Midbrain (tissue), 1 donor: ENCODE measurements around the gene UCK2.

Experiments
- DNase-seq: peaks from one replicate; lab custom pipeline; 2025; lab: John Stamatoyannopoulos, UW

Gene UCK2

DNA sequence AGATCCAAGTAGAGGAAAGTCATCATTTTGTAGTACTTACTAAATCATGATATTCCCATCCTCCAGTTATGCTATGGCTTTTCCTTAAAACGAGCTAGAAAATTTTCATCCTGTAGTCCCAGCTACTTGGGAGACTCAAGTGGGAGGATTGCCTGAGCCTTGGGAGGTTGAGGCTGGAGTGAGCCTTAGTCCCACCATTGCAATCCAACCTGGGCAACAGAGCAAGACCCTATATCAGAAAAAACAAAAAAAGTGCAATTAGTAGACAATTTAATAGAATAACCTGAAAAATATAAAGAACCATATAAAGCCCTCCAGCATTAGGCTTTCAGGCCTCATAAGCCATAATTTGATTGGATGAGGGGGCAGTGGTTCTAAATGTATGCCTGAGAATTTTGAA, 6.8 kb downstream of the UCK2 start:
- no peak for DNase-seq

DNA sequence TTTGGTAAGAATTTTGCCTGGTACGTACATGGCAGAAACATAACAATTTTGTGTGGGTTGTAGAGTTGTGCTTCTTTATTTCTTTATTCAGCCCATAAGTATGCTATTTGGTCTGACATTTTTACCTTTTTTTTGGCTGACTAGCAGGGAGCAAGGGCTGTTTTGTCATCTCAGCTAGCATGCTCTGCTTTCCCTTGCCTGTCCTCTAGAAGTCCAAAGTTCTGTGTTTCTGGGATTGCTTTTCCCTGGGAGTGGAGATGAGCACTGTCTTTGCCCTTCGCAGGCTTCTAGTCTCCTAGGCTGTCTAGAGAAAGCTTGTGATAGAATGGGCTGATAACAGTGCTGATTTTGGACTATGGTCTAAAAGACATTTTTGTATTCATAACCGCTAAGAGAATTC, 7.5 kb downstream of the UCK2 start:
- DNase-seq, result no peak

DNA sequence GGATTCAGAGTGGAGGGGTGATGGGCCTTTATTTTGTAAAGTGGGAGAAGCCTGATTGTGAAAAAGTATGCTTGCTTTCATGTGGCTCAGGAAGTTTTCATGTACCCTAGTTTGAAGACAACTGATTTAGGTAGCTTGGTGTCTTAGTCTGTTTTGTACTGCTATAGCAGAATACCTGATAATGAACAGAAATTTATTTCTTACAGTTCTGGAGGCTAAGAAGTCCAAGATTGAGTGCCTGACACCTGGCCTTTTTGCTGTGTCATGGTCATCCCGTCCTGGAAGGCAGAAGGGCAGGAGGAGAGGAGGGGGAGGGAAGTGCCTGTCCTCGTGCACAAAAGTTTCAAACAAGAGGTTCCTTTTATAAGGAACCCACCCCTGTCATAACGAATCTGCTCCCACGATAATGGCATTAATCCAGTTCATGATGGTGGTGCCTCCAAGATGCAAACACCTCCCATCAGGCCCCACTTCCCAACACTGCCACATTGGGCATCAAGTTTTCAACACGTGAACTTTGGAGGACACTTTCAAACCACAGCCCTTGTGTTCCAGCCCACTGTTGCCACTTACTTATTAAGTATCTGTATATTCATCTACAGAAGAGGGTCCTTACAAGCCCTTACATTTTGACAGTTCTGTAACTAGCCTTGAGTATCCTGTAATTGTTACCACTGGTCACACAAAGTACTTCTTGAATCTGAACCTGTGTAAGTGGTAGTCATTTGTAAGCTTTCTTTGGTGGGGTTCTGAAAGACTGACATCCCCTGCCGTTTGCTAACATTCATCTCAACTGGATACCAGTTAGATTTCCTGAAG, 9.5 kb downstream of the UCK2 start:
- DNase-seq, result no peak

DNA sequence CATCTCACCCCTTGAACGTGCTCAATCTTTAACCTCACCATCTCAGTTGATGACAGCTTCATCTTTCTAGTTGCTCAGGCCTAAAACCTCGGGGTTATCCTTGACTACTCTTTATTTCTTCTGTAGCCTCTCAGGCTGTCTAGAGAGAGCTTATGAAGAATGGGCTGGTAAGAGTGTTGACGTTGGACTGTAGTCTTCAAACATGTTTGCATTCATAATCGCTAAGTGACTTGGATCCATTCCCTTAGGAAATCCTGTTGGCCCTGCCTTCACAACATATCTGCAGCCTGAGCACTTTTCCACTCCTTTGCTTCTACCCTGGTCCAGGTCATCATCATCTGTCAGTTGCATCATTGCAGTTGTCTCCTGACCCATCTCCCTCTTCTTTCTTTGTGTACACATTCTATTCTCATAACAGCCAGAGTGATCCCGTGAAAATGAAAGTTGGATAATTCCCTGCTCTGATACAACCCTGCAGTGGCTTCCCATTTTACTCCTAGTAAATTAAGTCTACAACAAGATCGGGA, 10.5 kb downstream of the UCK2 start:
- DNase-seq, result no peak

DNA sequence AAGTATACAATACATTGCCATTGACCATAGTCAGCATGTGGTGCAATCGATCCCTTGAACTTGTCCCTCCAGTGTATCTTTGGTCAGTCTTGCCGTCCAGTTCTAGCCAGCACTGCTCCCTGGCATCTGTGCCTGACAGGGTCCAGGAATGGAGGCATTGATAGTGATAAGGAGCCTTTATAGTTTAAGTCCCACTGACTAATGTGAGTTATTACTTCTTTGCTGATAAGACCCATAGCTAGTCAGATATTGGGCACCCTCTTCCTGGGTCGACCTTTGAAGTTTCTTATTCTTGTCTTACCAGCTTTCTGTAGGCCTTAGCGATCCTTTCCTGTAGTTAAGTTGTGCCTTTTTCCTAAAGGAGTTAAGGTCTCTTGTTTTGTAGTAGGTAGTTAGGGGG, 13.0 kb downstream of the UCK2 start:
- no peak for DNase-seq

DNA sequence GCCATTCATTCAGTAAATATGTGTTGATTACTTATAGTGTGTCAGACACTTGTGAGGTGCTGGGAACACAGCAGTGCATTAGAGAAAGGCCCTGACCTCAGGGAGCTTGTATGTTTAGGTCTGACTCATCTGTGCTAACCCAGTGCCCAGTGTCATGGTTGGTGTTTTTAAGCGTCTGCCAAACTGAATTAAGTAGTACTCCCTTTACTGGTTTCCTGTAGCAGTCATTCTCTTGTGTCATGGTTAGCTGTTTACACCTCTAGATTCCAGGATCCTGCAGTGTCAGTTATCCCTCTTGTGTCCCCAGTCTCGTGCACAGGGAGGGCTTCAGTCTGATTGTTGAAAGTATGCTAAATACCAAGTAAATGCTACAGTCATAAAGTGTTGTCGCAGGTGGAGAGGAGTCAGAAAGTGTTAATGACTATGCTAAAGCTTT, 14.2 kb downstream of the UCK2 start:
- DNase-seq, result no peak

DNA sequence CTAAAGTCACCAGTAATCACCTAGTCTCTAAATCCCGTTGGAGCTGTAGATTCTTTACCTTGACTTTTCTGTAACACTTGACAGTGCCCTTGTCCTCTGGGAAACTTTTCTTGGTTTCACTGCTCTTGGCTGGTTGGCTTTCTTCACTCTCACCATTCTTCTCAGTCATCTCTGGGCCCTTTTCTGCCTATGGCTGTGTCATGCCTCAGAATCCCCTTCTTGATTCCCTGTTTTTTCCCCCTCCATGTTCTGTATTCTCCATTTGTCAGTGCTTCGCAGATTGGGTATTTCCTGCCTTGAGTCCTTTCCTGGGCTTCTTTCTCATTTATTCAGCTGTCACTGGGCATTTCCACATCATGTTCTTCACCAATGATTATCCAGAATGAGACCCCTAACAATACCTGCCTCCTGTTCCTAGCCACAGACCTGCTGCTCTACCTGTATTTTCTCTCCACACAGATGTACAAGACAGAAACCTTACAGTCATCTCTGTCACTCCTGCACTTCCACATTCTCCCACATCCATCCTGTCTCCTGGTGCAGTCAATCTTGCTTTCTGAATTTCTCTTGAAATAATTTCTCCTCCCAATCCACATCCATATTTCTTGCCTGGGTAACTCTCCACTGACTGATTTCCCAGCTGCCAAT, 14.7 kb downstream of the UCK2 start:
- DNase-seq, result no peak

DNA sequence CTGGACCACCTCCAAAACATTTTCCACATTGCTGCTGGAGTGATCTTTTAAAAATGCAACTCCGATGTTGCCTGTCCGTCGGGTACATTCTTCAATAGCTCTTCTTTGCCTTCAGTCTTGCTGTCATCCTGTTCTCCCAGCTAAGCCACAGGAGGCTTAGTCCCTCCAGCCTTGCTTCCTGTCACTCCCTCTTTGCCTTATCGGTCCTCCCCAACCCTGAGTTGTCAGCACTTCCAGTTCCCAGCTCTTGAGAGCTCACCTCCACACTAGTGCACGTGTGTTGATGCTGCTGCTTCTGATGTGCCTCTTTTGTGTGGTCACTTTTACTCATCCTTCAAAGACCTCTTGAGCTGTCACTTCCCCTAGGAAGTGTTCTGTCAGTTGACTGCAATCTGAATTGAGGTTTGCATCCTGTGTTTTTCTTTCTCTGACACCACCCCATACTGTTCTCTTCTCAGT, 15.3 kb downstream of the UCK2 start:
- no peak for DNase-seq

DNA sequence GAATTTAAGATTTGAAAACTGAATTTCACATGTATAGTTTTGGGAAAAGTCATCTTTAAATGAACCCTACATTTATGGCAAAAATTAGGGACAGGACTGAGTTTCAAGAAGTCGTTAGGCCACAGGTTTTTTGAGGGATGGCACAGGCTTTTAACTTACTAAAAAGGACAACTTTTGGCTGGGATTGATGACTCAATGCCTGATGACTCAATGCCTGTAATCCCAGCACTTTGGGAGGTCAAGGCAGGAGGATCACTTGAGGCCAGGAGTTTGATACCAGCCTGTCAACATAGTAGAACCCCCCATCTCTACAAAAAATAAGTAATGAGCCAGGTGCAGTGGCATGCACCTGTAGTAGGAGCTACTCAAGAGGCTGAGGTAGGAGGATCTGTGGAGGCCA, 15.9 kb downstream of the UCK2 start:
- DNase-seq, result no peak

DNA sequence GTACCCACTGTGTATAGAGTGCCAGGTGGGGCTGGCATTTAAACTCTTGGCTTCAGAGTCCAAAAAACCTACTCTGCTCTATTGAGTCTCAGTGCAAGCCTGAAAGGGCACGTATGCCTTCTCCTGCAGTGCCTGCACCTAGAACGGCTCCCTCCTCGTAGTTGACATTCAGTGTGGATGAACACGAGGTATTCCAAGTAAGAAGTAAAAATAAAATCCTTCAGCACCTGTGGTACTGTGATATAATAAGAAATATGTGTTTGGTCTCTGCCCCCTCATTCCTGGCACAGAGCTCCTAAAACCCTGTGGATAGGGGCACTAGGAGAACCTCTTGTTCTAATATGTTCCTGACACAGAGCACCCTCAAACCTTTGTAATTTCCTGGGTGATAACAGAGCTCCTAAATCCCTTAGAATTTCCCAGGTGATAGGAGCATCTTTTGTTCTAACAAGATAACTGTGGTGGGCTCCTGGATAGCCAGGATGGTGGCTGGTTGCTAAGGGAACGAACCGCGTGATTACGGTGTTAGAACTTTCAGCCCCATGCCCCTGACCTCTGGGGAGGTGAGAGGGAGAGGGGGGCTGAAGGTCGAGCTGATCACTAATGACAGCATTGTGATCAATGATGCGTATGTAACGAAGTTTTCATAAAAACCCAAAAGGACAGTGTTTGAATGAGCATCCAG, 16.8 kb downstream of the UCK2 start:
- no peak for DNase-seq

DNA sequence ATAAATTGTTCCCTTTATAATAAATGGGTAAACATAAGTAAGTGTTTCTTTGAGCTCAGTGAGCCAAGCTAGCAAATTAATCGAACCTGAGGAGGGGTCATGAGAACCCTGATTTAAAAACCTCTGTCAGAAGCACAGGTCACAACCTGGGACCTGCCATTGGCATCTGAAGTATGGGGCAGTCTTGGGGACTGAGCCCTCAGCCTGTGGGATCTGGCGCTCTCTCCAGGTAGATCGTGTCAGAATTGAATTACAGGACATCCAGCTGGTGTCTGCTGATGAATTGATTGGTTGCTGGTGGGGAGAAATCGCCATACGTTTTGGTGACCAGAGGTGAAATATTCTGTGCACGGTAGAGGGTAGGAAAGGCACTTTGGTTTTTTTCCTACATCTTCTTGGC, 17.5 kb downstream of the UCK2 start:
- no peak for DNase-seq

DNA sequence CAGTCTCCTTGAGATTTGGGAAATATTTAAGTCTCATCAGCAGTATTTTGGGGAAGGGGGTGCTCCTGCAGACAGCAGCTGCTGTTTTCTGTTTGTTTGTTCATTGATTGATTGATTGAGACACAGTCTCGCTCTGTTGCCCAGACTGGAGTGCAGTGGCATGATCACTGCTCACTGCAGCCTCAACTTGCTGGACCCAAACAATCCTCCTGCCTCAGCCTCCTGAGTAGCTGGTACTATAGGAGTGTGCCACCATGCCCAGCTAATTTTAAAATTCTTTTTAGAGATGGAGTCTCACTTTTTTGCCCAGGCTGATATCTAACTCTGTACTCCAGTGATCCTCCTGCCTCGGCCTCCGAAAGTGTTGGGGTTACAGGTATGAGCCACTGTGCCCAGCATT, 18.2 kb downstream of the UCK2 start:
- no peak for DNase-seq

DNA sequence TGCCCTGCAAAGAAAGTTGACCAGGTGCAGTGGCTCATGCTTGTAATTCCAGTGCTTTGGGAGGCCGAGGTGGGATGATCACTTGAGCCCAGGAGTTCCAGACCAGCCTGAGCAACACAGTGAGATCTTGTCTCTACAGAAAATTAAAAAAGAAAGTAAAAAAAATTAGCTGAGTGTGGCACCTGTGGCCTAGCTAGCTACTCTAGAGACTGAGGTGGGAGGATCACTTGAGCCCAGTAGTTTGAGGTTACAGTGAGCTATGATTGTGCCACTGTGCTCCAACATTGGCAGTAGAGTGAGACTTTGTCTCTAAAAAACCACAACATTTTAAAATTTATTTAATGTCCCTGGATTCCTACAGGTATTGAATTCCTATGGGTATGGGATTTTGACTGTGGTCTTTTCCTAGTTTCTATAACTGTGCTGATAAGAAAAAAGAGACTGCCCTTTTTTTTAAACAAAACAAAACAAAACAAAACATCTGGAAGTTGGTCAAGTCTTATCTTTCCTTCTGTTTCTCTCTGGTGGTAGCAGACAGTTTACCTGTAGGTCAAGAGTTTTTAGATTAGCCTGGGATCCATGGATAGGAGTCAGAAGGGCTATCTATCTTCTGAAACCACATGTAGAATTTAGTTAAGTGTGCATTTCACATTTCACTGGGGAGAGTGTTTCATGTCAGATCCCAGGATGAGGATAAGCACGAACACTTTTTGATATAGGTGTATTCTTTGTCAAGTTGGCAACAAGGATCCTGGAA, 18.8 kb downstream of the UCK2 start:
- DNase-seq, result no peak

DNA sequence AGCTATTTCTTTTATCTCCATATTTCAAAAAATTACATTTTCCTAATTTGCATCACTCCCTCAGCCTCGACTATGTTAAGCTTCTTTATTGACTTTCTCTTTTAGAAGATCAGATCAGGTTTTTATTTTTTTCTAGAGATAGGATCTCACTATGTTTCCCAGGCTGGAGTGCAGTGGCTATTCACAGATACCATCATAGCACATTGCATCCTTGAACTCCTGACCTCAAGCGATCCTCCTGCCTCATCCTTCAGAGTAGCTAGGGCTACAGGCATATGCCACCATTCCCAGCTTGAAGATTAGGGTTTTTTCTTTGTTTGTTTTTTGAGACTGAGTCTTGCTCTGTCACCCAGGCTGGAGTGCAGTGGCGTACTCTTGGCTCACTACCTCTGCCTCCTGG, 20.1 kb downstream of the UCK2 start:
- no peak for DNase-seq

DNA sequence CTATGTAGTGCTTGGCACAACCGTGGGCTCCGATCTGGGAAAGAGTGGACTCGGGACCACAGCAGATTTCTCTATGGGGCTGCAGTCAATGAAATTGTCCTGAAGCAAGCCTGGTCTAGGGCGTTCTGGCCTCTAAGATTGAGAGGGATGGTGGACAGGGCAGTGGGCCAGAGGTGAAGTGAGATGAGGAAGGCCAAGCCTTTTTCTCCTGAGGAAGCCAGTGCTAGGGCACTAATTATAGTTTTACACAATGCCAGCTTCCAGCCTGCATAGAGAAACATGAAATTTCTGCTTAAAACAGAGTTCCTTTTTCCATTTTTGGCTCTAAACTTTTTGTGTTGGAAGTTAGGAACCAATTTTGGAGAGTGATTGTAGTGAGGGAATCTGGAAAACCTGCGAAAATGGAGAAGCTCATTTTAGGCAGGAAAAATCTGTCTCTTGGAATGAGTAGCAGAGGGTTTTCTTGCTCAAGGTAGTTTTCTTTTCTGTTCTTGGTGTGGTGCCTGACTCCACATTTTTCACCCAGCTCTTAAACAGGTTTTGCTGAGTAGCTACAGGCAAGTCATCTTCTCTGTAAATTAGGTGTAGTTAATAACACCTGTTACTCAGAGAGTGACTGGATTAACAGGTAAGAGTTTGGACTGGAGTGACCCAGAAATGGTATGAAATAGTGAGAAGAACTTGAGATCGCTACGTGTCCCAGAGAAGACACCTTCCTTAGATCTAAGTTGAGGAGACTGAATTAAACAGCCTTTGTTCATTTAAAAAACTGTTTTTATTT, 22.1 kb downstream of the UCK2 start:
- DNase-seq, result no peak

DNA sequence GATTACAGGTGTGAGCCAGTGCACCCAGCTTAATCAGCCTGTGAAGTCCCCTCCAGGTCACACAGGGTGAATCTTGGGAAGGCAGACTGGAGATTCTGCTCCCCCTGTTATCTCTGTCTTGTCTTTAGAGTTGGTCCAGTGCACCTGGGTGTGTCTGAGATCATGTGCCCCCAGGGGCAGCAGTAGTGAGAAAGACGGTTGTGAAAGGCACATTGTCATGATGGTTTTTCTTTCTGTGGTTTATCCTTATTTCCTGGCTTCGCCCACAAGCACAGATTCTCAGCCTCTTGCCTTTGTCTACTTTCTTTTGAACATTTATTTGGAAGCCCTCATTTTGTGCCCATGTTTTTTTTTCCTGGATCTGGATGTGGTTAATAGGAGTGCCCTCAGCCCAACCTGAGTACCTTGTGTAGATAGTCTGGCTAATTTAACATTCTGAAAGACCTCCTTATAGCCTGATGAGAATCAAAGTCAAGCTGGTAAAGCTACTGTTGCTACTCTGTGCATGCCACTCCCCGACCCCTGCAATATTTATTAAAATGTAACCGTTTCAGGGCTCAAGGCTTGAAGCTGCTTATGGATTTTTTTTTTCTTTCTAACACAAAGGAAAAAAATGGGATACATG, 23.7 kb downstream of the UCK2 start:
- no peak for DNase-seq

DNA sequence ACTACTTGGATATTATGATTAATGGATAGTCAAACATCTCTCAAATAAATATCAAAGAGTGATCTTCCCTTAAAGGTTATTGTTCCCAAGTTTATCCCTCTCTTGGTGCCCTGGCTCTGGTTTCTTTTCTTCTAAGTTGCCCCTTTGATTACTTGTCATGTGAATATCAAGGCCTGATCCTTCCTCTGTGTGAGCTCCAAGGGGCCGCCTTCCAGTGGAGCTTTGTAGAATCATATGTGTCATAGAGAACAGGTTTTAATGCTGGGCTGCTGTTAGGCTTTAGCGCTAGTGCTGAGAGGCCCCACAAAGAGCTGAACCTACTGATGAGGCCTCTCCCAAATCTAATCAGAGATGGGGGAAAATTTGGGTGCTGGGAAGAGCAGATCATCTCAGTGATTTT, 25.5 kb downstream of the UCK2 start:
- no peak for DNase-seq

DNA sequence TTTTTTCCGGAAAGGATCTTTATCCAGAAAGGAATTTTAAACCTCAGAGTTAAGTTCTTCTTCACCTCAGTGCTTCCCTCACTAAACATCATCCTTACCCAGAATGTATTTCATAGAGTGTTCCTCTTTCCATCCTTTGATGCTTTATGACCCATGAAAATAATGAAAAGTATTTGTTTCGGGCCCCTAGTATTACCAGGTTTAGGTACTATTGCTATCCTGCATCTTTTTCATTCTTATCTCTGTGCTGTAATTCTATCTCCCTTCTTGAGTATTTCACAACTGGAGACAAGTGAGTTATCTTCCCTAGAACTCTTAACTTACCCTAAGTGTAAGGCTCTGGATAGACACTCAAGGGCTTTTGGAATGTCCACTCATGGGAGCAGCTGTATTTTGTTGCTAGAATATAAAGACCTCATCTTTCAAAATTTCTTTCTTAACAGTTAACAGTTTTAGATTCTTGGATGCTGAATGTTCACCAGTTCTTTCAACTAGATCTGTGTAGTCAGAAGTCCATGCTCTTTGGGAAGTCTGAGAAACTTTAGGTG, 26.2 kb downstream of the UCK2 start:
- no peak for DNase-seq

DNA sequence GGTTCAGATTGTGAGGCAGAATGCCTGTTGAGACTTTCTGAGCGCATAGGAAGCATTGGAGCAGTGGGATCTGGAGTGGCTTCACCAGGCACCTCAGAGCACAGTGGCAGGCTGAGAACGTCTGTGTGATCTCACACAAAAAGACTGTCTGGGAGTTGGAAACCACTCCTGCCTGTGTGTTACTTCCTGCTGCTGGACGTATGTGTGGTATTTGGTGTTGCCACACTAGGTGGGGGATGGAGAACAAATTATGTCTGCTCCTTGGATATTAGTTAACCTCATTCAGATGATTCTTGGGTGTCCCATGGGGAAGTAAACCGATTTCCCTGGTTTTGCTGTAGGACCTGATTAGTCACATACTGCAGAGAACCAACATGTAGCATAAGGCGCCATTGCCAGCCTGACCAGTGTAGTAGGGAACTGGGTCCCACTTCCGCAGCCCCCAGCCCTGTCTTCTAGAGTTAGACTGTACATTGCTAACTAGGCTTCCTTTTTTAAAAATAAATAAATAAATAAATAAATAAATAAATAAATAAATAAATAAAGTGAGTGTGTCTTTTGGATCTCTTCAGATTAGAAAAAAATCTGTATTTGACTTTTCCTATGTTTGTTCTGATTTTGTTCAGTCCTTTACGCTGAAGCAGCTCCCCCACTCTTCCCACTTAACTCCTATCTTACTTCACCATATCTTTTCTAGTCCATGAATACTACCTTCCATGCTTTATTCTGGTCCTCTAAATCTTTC, 26.9 kb downstream of the UCK2 start:
- no peak for DNase-seq
